GM12878 (cell line): ENCODE data around the gene RORC. TPM values are rescaled to one million over a fixed set of nuclear protein-coding genes. Genes with fewer than 3 reads are reported as not detected.

ENCODE experiments used
- CBFB ChIP-seq: IDR thresholded peaks from 2 replicates; pipeline ENCODE4 v1.6.1; 2016; ENCODE audit warnings: antibody characterized with exemption, low read depth
- HCFC1 ChIP-seq: fragments of 150-350 bp; IDR thresholded peaks from 2 replicates; pipeline ENCODE4 v1.6.1; 2014; ENCODE audit warnings: low read length
- IRF4 ChIP-seq: IDR thresholded peaks from 2 replicates; pipeline ENCODE4 v1.6.1; 2011; ENCODE audit warnings: low read depth, low read length
- KDM1A ChIP-seq: fragments of 200-600 bp; sonication (generic); IDR thresholded peaks from 2 replicates; pipeline ENCODE4 v1.6.1; 2016; ENCODE audit warnings: borderline replicate concordance
- MEF2B ChIP-seq: fragments of 450-650 bp; IDR thresholded peaks from 2 replicates; pipeline ENCODE4 v1.6.1; 2018; ENCODE audit warnings: mild to moderate bottlenecking, moderate library complexity; ENCODE audit not compliant: partially characterized antibody, poor library complexity, severe bottlenecking
- RAD51 ChIP-seq: fragments of 450-650 bp; IDR thresholded peaks from 2 replicates; pipeline ENCODE4 v1.6.1; 2016; ENCODE audit warnings: moderate library complexity, mild to moderate bottlenecking, inconsistent platforms
- RB1 ChIP-seq: fragments of 450-650 bp; formaldehyde crosslinking; IDR thresholded peaks from 2 replicates; pipeline ENCODE4 v1.6.1; 2017; ENCODE audit warnings: mild to moderate bottlenecking, borderline replicate concordance
- SRF ChIP-seq, 2 experiments: IDR thresholded peaks; 2 replicates each; pipeline ENCODE4 v1.6.1; 2011; ENCODE audit warnings: low read depth in 2 of 2, low read length in 2 of 2, mild to moderate bottlenecking in 1 of 2, moderate library complexity in 1 of 2
- STAT1 ChIP-seq: fragments of 450-650 bp; conservative IDR thresholded peaks from 2 replicates; pipeline ENCODE4 v1.6.1; 2014; ENCODE audit warnings: antibody characterized with exemption, mild to moderate bottlenecking
- SUPT20H ChIP-seq: IDR thresholded peaks from 2 replicates; pipeline ENCODE4 v1.6.1; 2011; ENCODE audit warnings: low read depth, mild to moderate bottlenecking, low read length, moderate library complexity, borderline replicate concordance; ENCODE audit not compliant: control insufficient read depth
- TCF7 ChIP-seq: IDR thresholded peaks from 2 replicates; pipeline ENCODE4 v1.6.1; 2014; ENCODE audit warnings: antibody characterized with exemption, borderline replicate concordance
- YY1 ChIP-seq: IDR thresholded peaks from 2 replicates; pipeline ENCODE4 v1.6.1; 2011; ENCODE audit warnings: low read depth, mild to moderate bottlenecking, low read length
- ZNF207 ChIP-seq: fragments of 450-650 bp; IDR thresholded peaks from 2 replicates; pipeline ENCODE4 v1.6.1; 2014; ENCODE audit warnings: antibody characterized with exemption, mild to moderate bottlenecking, borderline replicate concordance
- ZNF274 ChIP-seq: IDR thresholded peaks from one replicate; pipeline ENCODE4 v1.8.0; 2011; ENCODE audit not compliant: insufficient read length, insufficient read depth
- ZNF687 ChIP-seq: fragments of 450-650 bp; IDR thresholded peaks from 2 replicates; pipeline ENCODE4 v1.6.1; 2017; ENCODE audit warnings: mild to moderate bottlenecking, moderate library complexity
- polyA plus RNA-seq, 11 experiments: library from polyadenylated mRNA; depleted of rRNA in 4 of 11; unstranded in 6 of 11; stranded (reverse) in 5 of 11; fragments of >200 nt; fragmentation: Nextera tagmentation in 4 of 11; fragmentation: Illumina TruSeq in 1 of 11; extraction: Ambion mirVana in 4 of 11; extraction: Trizol in 1 of 11; gene quantifications; 1 replicate in 1 of 11; 2 replicates in 10 of 11; pipeline versions ENCODE4 v1.2.1 to v1.2.3, GENCODE V29; 2011 to 2016; ENCODE audit warnings: inconsistent platforms in 2 of 11, missing spikeins in 2 of 11, low read depth in 1 of 11
- total RNA-seq, 4 experiments: library from RNA; depleted of rRNA in 3 of 4; stranded (reverse); fragments of >200 nt in 3 of 4; fragmentation: Illumina TruSeq in 1 of 4; extraction: Trizol in 1 of 4; gene quantifications; 2 replicates each; pipeline versions ENCODE4 v1.2.1 to v1.2.3, GENCODE V29; 2013 to 2021
- TF ChIP-seq, protein P1 (sequence below): fragments of 450-650 bp; formaldehyde crosslinking; IDR thresholded peaks from 2 replicates; pipeline ENCODE4 v1.4.0; 2022; ENCODE audit warnings: mild to moderate bottlenecking, moderate library complexity
- TF ChIP-seq, protein P2 (sequence below): IDR thresholded peaks from 2 replicates; pipeline ENCODE4 v1.6.1; 2011; ENCODE audit warnings: mild to moderate bottlenecking, low read depth, low read length, moderate library complexity; ENCODE audit not compliant: insufficient replicate concordance

Gene RORC
- total and polyA plus RNA-seq, 10 of the 15 experiments (the other 5 are each of a cell fraction or from before 2014, with no cell fraction given), result not detected

DNA sequence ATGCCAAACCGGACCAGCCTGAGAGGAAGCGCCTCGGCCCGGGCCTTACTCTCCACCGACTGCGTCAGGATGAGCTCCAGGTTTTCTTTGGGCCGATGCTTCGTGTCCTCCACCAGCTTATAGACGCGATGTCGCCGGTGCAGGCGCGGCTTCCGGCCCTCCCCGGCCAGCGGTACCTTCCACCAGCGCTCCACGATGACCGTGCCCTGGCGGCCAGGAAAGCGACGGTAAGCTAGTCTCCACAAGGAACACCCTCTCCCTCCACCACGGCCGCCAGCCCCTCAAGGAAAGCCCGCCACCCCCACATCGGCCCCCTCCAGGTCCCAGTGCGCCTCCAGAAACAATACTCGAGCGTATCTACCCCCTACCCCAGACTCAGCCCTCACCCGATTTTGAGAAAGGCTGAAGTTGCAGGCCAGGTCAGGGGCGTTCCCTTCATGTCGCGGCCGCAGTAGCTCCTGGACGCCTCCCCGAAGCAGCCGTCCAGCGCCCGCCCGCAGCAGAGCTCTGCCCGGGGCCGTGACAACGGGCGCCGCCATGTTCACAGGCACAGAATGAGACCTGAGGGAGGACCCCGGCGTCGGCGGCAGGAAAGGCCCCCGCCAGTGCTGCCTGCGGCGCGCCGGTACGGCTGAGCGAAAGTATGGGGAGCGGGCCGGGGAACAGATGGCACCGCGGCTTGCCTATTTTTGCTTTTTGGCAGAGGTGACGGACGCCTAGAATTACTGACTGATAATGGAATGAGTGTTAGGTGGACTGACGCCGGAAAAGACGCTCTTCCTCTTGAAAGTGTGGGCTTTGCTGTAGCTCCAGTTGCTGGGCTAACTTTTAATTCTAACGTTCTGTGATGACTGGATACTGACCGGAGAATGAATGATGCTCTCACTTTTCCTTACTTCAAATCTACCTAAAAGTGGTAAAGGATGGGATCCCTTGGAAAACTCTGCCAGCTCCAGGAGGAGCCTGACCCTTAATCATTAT, 68.4 kb downstream of the RORC start, which contains the start of gene MRPL9 (continued):
- TF ChIP-seq ZNF687, result 0 out of 2 replicates have a peak, but pooled peaks have one; percentile 35
- no peak for TF ChIP-seq ZNF274
- peak; percentile 99 for TF ChIP-seq YY1
- no peak for TF ChIP-seq IRF4
- TF ChIP-seq MEF2B, result peak; percentile 12
- peak; percentile 88 for TF ChIP-seq HCFC1
- TF ChIP-seq SUPT20H, result no peak
- TF ChIP-seq ZNF207, result peak; percentile 85
- TF ChIP-seq SRF (IDR thresholded peaks at IDR 0.05; ENCODE audit: low read depth in 2 of 2, low read length in 2 of 2), result peak in 1 of 2 experiments; percentile 88; a peak in 1 of 4 replicates
- TF ChIP-seq, protein P1, sequence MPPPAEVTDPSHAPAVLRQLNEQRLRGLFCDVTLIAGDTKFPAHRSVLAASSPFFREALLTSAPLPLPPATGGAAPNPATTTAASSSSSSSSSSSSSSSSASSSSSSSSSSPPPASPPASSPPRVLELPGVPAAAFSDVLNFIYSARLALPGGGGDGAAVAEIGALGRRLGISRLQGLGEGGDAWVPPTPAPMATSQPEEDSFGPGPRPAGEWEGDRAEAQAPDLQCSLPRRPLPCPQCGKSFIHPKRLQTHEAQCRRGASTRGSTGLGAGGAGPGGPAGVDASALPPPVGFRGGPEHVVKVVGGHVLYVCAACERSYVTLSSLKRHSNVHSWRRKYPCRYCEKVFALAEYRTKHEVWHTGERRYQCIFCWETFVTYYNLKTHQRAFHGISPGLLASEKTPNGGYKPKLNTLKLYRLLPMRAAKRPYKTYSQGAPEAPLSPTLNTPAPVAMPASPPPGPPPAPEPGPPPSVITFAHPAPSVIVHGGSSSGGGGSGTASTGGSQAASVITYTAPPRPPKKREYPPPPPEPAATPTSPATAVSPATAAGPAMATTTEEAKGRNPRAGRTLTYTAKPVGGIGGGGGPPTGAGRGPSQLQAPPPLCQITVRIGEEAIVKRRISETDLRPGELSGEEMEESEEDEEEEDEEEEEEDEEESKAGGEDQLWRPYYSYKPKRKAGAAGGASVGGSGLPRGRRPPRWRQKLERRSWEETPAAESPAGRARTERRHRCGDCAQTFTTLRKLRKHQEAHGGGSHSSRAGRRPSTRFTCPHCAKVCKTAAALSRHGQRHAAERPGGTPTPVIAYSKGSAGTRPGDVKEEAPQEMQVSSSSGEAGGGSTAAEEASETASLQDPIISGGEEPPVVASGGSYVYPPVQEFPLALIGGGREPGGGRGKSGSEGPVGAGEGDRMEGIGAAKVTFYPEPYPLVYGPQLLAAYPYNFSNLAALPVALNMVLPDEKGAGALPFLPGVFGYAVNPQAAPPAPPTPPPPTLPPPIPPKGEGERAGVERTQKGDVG (CRISPR knock-in tag), result no peak
- TF ChIP-seq, protein P2, sequence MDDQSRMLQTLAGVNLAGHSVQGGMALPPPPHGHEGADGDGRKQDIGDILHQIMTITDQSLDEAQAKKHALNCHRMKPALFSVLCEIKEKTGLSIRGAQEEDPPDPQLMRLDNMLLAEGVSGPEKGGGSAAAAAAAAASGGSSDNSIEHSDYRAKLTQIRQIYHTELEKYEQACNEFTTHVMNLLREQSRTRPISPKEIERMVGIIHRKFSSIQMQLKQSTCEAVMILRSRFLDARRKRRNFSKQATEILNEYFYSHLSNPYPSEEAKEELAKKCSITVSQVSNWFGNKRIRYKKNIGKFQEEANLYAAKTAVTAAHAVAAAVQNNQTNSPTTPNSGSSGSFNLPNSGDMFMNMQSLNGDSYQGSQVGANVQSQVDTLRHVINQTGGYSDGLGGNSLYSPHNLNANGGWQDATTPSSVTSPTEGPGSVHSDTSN, result no peak
- no peak for TF ChIP-seq KDM1A
- 0 out of 2 replicates have a peak, but pooled peaks have one; percentile 14 for TF ChIP-seq RAD51
- TF ChIP-seq TCF7, result no peak
- TF ChIP-seq RB1, result peak; percentile 94
- 0 out of 2 replicates have a peak, but pooled peaks have one; percentile 49 for TF ChIP-seq STAT1
- peak; percentile 95 for TF ChIP-seq CBFB
